Tibial nerve (tissue), 4 donors: Measurements from ENCODE around the gene SPAAR. TPM values are rescaled to one million over a fixed set of nuclear protein-coding genes. Genes with fewer than 3 reads are reported as not detected.
"Not testable (repeated sequence)": the region's sequence is repeated elsewhere in the genome, so short reads cannot be mapped to it uniquely, and the experiment has no call there.

ENCODE experiments used
- DNase-seq, 2 donors: peaks; one replicate each; pipeline ENCODE4 v3.0.0-alpha.2; 2019; ENCODE audit warnings: low spot score in 2 of 2
- H3K27ac ChIP-seq, 4 donors: fragments of 200-600 bp; sonication (generic) in 3 of 4; one replicate each; pipeline ENCODE4 v1.5.1; 2017 to 2019; ENCODE audit warnings: mild to moderate bottlenecking in 1 of 4
- H3K27me3 ChIP-seq, 2 donors: fragments of 200-600 bp; sonication (generic) in 1 of 2; one replicate each; pipeline versions ENCODE4 v1.5.1 to v1.6.0; 2017 to 2019
- H3K36me3 ChIP-seq, 3 donors: fragments of 200-600 bp; sonication (generic); one replicate each; pipeline ENCODE4 v1.5.1; 2018 to 2019
- H3K4me1 ChIP-seq, 4 donors: fragments of 200-600 bp; sonication (generic) in 3 of 4; one replicate each; pipeline ENCODE4 v1.5.1; 2017 to 2019
- H3K4me3 ChIP-seq, 4 donors: fragments of 200-600 bp; sonication (generic) in 3 of 4; one replicate each; pipeline ENCODE4 v1.5.1; 2017 to 2019; ENCODE audit warnings: mild to moderate bottlenecking in 1 of 4, moderate library complexity in 1 of 4
- H3K9me3 ChIP-seq, 4 donors: fragments of 200-600 bp; sonication (generic) in 3 of 4; one replicate each; pipeline ENCODE4 v1.5.1; 2017 to 2019
- EP300 ChIP-seq, 2 donors: sonication (generic); formaldehyde crosslinking; IDR thresholded peaks; one replicate each; pipeline ENCODE4 v1.6.1; 2017; ENCODE audit warnings: antibody characterized with exemption in 2 of 2, mild to moderate bottlenecking in 1 of 2
- POLR2A ChIP-seq, 2 donors: fragments of 450-650 bp; IDR thresholded peaks; one replicate each; pipeline ENCODE4 v1.6.1; 2017; ENCODE audit warnings: antibody characterized with exemption in 2 of 2, mild to moderate bottlenecking in 2 of 2, moderate library complexity in 2 of 2
- WGBS, 2 donors: methylation state at CpG; one replicate each; pipeline ENCODE4 v1.1.5; 2018; 5-methylcytosine and 5-hydroxymethylcytosine counted together
- total RNA-seq, 4 donors: library from RNA; depleted of rRNA; stranded (reverse); fragments of >200 nt; gene quantifications; one replicate each; pipeline ENCODE4 v1.1.0, GENCODE V29; 2016
- TF ChIP-seq, protein P1 (sequence below), 5 experiments: fragments of 200-600 bp in 3 of 5; fragments of 450-650 bp in 2 of 5; sonication (generic) in 3 of 5; IDR thresholded peaks; one replicate each; pipeline ENCODE4 v1.5.1; 2016 to 2019; ENCODE audit warnings: antibody characterized with exemption in 5 of 5, mild to moderate bottlenecking in 3 of 5, moderate library complexity in 2 of 5

The SPAAR gene
- total RNA-seq, 4 donors from 2014 or later = 5.1 to 12.2 (median 7.7) TPM

DNA sequence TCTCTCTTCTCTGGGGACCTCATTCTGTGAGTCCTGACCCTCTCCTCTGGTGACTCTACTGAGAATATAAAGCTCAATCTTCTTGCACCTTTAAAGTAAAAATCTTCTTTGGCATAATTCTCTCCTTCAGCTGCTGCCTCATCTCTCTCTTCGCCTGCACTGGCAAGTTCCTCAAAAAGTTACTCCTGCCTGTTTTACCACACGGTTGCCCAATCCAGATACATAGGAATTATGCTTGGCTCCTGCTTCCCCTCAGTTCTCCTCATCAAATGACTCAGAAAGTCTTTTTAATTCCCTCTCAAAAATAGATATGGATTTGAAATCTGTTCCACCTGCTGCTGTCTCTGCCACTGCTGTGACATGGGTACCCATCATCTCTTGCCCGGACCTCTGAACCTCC, 17.6 kb upstream of the SPAAR start:
- TF ChIP-seq EP300 (IDR thresholded peaks at IDR 0.05) (no peak), POLR2A (IDR thresholded peaks at IDR 0.05) (no peak)
- TF ChIP-seq, protein P1, sequence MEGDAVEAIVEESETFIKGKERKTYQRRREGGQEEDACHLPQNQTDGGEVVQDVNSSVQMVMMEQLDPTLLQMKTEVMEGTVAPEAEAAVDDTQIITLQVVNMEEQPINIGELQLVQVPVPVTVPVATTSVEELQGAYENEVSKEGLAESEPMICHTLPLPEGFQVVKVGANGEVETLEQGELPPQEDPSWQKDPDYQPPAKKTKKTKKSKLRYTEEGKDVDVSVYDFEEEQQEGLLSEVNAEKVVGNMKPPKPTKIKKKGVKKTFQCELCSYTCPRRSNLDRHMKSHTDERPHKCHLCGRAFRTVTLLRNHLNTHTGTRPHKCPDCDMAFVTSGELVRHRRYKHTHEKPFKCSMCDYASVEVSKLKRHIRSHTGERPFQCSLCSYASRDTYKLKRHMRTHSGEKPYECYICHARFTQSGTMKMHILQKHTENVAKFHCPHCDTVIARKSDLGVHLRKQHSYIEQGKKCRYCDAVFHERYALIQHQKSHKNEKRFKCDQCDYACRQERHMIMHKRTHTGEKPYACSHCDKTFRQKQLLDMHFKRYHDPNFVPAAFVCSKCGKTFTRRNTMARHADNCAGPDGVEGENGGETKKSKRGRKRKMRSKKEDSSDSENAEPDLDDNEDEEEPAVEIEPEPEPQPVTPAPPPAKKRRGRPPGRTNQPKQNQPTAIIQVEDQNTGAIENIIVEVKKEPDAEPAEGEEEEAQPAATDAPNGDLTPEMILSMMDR (IDR thresholded peaks at IDR 0.05) = no peak
- 82 to 86% methylated on average over 3 of the region's 3 CpGs for WGBS, 2 donors
- Histone ChIP-seq H3K27ac (no peak overlapping the region), H3K27me3 (no peaks in the 10 kb centered on the region), H3K36me3 (no peaks in the 10 kb centered on the region), H3K4me3 (no peak overlapping the region), H3K4me1 (no peaks in the 10 kb centered on the region), H3K9me3 (no peaks in the 10 kb centered on the region)
- DNase-seq = no peak

DNA sequence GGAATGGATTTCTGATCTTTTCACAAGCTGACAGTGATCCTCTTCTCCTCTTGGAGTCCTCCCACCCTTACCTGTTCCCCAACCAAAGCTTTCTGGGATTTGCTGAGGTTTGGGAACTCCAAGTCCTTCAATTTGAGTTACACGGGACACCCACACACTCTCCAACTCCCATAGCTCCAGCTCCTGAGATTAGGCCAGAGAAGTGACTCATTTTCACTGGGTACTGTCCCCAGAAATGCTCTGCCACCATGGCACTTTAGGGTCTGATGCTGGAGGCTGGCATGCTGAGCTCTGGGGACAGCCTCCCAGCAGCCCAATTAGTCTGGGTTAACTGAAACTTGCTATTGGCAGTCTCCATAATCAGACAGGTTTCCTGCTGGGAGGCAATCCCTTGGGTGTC, 17.2 kb upstream of the SPAAR start:
- no peak for TF ChIP-seq POLR2A (IDR thresholded peaks at IDR 0.05)
- no peak for TF ChIP-seq EP300 (IDR thresholded peaks at IDR 0.05)
- TF ChIP-seq, protein P1 (IDR thresholded peaks at IDR 0.05) = no peak
- Histone ChIP-seq H3K27ac (no peak overlapping the region), H3K27me3 (no peaks in the 10 kb centered on the region), H3K9me3 (no peaks in the 10 kb centered on the region), H3K4me1 (no peaks in the 10 kb centered on the region), H3K36me3 (no peaks in the 10 kb centered on the region), H3K4me3 (no peak overlapping the region)
- WGBS, 2 donors = 64 to 76% methylated on average over 1 of the region's 1 CpG
- no peak for DNase-seq

DNA sequence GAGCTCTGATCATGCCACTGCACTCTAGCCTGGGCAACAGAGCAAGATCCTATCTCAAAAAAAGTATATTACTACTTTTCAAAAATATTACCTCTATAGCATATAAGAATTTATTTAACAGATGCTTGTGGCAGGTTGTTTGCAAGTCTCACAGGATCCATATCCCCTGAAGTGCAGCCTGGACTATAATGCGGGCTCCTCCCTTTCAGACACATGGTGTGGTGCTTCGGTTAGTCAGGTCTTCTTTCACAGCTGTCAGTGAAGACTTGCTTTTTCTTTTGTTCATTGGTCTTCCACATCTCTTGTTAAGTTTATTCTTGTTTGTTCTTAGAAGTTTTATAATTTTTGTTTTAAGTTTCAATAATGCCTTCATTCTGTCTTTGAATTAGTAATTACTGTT, 12.7 kb upstream of the SPAAR start:
- Histone ChIP-seq H3K36me3 (no peaks in the 10 kb centered on the region), H3K9me3 (no peaks in the 10 kb centered on the region), H3K27me3 (no peaks in the 10 kb centered on the region), H3K4me1 (no peaks in the 10 kb centered on the region), H3K4me3 (no peak overlapping the region), H3K27ac (no peak overlapping the region)
- TF ChIP-seq POLR2A (IDR thresholded peaks at IDR 0.05) = no peak
- TF ChIP-seq, protein P1 (IDR thresholded peaks at IDR 0.05) = no peak
- TF ChIP-seq EP300 (IDR thresholded peaks at IDR 0.05) = no peak
- WGBS, 2 donors = 97 to 98% methylated on average over 2 of the region's 2 CpGs
- DNase-seq = no peak

DNA sequence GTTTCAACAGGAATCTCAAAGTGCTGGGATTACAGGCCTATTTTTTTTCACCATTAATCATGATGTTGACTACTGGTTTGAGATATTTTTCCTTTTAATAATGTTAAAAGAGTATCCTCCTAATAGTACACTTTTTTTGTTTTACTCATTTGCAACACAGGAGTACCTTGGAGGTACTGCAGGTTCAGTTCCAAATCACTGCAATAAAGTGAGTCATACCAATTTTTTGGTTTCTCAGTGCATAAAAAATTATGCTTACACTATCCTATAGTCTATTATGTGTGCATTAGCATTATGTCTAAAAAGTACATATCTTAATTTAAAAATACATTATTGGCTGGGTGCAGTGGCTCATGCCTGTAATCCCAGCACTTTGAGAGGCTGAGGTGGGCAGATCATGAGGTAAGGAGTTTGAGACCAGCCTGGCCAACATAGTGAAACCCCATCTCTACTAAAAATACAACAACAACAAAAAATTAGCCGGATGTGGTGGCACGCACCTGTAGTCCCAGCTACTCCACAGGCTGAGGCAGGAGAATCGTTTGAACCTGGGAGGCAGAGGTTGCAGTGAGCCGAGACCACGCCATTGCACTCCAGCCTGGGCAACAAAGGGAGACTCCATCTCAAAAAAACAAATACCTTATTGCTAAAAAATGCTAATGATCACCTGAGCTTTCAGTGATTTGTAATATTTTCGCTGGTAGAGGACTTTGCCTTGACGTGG, 11.8 kb upstream of the SPAAR start:
- DNase-seq, H3K4me3 ChIP-seq, H3K36me3 ChIP-seq, H3K27me3 ChIP-seq, H3K27ac ChIP-seq, H3K9me3 ChIP-seq, H3K4me1 ChIP-seq: not testable (repeated sequence)
- 84 to 94% methylated on average over 7 of the region's 7 CpGs for WGBS, 2 donors

DNA sequence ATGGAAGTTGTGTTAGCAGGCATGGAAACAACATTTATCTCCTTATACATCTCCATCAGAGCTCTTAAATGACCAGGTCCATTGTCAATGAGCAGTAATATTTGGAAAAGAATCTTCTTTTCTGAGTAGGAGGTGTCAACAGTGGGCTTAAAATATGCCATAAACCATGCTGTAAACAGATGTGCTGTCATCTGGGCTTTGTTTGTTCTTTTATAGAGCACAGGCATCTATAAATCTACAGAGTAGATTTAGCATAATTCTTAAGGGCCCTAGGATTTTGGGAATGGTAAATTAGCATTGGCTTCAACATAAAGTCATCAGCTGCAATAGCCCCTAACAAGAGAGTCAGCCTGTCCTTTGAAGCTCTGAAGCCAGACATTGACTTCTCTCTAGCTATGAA, 11.0 kb upstream of the SPAAR start:
- Histone ChIP-seq H3K4me3 (no peak overlapping the region), H3K4me1 (peaks cover 0 to 4% (median 2%) of the 10 kb centered on the region in 4 donors), H3K27me3 (no peaks in the 10 kb centered on the region), H3K36me3 (no peaks in the 10 kb centered on the region), H3K9me3 (no peaks in the 10 kb centered on the region), H3K27ac (no peak overlapping the region)
- no peak for DNase-seq
- TF ChIP-seq, protein P1 (IDR thresholded peaks at IDR 0.05) = no peak
- TF ChIP-seq POLR2A (IDR thresholded peaks at IDR 0.05) (no peak), EP300 (IDR thresholded peaks at IDR 0.05) (no peak)

DNA sequence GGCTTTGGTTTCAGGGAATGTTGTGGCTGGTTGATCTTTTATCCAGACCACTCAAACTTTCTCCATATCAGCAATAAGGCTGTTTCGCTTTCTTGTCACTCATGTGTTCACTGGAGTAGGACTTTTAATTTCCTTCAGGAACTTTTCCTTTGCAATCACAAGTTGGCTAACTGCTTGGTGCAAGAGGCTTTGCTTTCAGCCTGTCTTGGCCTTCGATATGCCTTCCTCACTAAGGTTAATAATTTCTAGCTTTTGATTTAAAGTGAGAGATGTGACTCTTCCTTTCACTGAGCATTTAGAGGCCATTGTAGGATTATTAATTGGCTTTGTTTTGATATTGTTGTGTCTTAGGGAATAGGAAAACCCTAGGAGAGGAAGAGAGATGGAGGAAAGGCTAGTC, 10.3 kb upstream of the SPAAR start:
- 87 to 90% methylated on average over 2 of the region's 2 CpGs for WGBS, 2 donors
- TF ChIP-seq EP300 (IDR thresholded peaks at IDR 0.05) (no peak), POLR2A (IDR thresholded peaks at IDR 0.05) (no peak)
- TF ChIP-seq, protein P1 (IDR thresholded peaks at IDR 0.05) = no peak
- H3K9me3 ChIP-seq = no peaks in the 10 kb centered on the region
- peaks cover 0 to 10% (median 4%) of the 10 kb centered on the region in 4 donors for H3K4me1 ChIP-seq
- no peaks in the 10 kb centered on the region for H3K27me3 ChIP-seq
- no peak overlapping the region for H3K4me3 ChIP-seq
- H3K36me3 ChIP-seq = no peaks in the 10 kb centered on the region
- H3K27ac ChIP-seq = no peak overlapping the region
- no peak for DNase-seq
